Stimulated activated naive CD8-positive, alpha-beta T cell treated with anti-CD3 and anti-CD28 coated beads, Interleukin-15, Interleukin-2, amounts not matched to agents 100 ng/mL and 50 ng/mL, for 24 hours (primary cell): ENCODE measurements around the gene CDKN2B-AS1.

Experiments used
- H3K27ac Mint-ChIP-seq: one replicate; pipeline ENCODE4 v1.8.0; 2021; ENCODE audit warnings: mild to moderate bottlenecking, mixed read lengths
- H3K27me3 Mint-ChIP-seq: one replicate; pipeline ENCODE4 v1.8.0; 2021; ENCODE audit warnings: mixed read lengths
- H3K36me3 Mint-ChIP-seq: one replicate; pipeline ENCODE4 v1.8.0; 2021; ENCODE audit warnings: low read depth, mixed read lengths
- H3K4me1 Mint-ChIP-seq: one replicate; pipeline ENCODE4 v1.8.0; 2021; ENCODE audit warnings: low read depth, mixed read lengths
- H3K4me3 Mint-ChIP-seq: one replicate; pipeline ENCODE4 v1.8.0; 2021; ENCODE audit warnings: mild to moderate bottlenecking, mixed read lengths
- H3K9me3 Mint-ChIP-seq: one replicate; pipeline ENCODE4 v1.8.0; 2021; ENCODE audit warnings: mixed read lengths

Gene CDKN2B-AS1

GRCh38 chr9:22008717-22009505, 14.3 kb downstream of the CDKN2B-AS1 start, which contains the start of gene CDKN2B:
Gene CDKN2B (minus strand): TSS chr9:22009305. CDS start chr9:22008953, 352 bp downstream.
- no peaks in the 10 kb centered on the region for H3K9me3 Mint-ChIP-seq
- no peaks in the 10 kb centered on the region for H3K36me3 Mint-ChIP-seq
- H3K4me1 Mint-ChIP-seq = peaks cover 16% of the 10 kb centered on the region
- H3K27ac Mint-ChIP-seq = peak within 1 kb of the TSS; percentile 34
- H3K27me3 Mint-ChIP-seq = peaks cover 58% of the 10 kb centered on the region
- H3K4me3 Mint-ChIP-seq = peak within 1 kb of the TSS; percentile 80

GRCh38 chr9:22009506-22009867, 14.9 kb downstream of the CDKN2B-AS1 start:
- Mint-ChIP-seq H3K27me3 (peaks cover 53% of the 10 kb centered on the region), H3K36me3 (no peaks in the 10 kb centered on the region), H3K4me1 (peaks cover 16% of the 10 kb centered on the region), H3K9me3 (no peaks in the 10 kb centered on the region), H3K27ac (no peak overlapping the region), H3K4me3 (peak overlapping the region; percentile 80)

- peaks cover 5% of the 10 kb centered on the region for H3K4me1 Mint-ChIP-seq
- no peak overlapping the region for H3K27ac Mint-ChIP-seq
- H3K9me3 Mint-ChIP-seq = no peaks in the 10 kb centered on the region
- H3K27me3 Mint-ChIP-seq = peaks cover 39% of the 10 kb centered on the region
- H3K4me3 Mint-ChIP-seq = no peak overlapping the region
- H3K36me3 Mint-ChIP-seq = no peaks in the 10 kb centered on the region
These were observed 16.5 kb downstream of the CDKN2B-AS1 start for GRCh38 chr9:22010866-22011625.

- H3K4me3 Mint-ChIP-seq = no peak overlapping the region
- no peak overlapping the region for H3K27ac Mint-ChIP-seq
- H3K36me3 Mint-ChIP-seq = no peaks in the 10 kb centered on the region
- peaks cover 33% of the 10 kb centered on the region for H3K27me3 Mint-ChIP-seq
- H3K4me1 Mint-ChIP-seq = no peaks in the 10 kb centered on the region
- H3K9me3 Mint-ChIP-seq = no peaks in the 10 kb centered on the region
These were observed 27.8 kb downstream of the CDKN2B-AS1 start for GRCh38 chr9:22022396-22022795.

GRCh38 chr9:22026696-22027095, 32.1 kb downstream of the CDKN2B-AS1 start:
- H3K27me3 Mint-ChIP-seq = peaks cover 18% of the 10 kb centered on the region
- H3K27ac Mint-ChIP-seq = no peak overlapping the region
- H3K4me1 Mint-ChIP-seq = peaks cover 5% of the 10 kb centered on the region
- no peak overlapping the region for H3K4me3 Mint-ChIP-seq
- no peaks in the 10 kb centered on the region for H3K36me3 Mint-ChIP-seq
- H3K9me3 Mint-ChIP-seq = no peaks in the 10 kb centered on the region

- H3K4me3 Mint-ChIP-seq = no peak overlapping the region
- H3K27ac Mint-ChIP-seq = no peak overlapping the region
- peaks cover 5% of the 10 kb centered on the region for H3K4me1 Mint-ChIP-seq
- H3K27me3 Mint-ChIP-seq = peaks cover 2% of the 10 kb centered on the region
- no peaks in the 10 kb centered on the region for H3K36me3 Mint-ChIP-seq
- no peaks in the 10 kb centered on the region for H3K9me3 Mint-ChIP-seq
These were observed 33.8 kb downstream of the CDKN2B-AS1 start for GRCh38 chr9:22028394-22028793.

- peaks cover 2% of the 10 kb centered on the region for H3K27me3 Mint-ChIP-seq
- H3K4me1 Mint-ChIP-seq = peaks cover 5% of the 10 kb centered on the region
- no peaks in the 10 kb centered on the region for H3K36me3 Mint-ChIP-seq
- no peaks in the 10 kb centered on the region for H3K9me3 Mint-ChIP-seq
- no peak overlapping the region for H3K4me3 Mint-ChIP-seq
- H3K27ac Mint-ChIP-seq = no peak overlapping the region
These were observed 34.6 kb downstream of the CDKN2B-AS1 start for GRCh38 chr9:22029231-22029630.

- Mint-ChIP-seq H3K4me1 (peaks cover 5% of the 10 kb centered on the region), H3K27ac (no peak overlapping the region), H3K27me3 (no peaks in the 10 kb centered on the region), H3K9me3 (no peaks in the 10 kb centered on the region), H3K36me3 (no peaks in the 10 kb centered on the region), H3K4me3 (no peak overlapping the region)
These were observed 35.6 kb downstream of the CDKN2B-AS1 start for GRCh38 chr9:22030101-22030598.

- Mint-ChIP-seq H3K27ac (no peak overlapping the region), H3K36me3 (no peaks in the 10 kb centered on the region), H3K27me3 (no peaks in the 10 kb centered on the region)
These were observed 37.2 kb downstream of the CDKN2B-AS1 start for GRCh38 chr9:22031655-22032411.

GRCh38 chr9:22033012-22033630, 38.5 kb downstream of the CDKN2B-AS1 start:
- H3K27ac Mint-ChIP-seq = no peak overlapping the region
- H3K36me3 Mint-ChIP-seq = no peaks in the 10 kb centered on the region
- H3K4me1 Mint-ChIP-seq = peaks cover 24% of the 10 kb centered on the region
- no peaks in the 10 kb centered on the region for H3K27me3 Mint-ChIP-seq
- H3K9me3 Mint-ChIP-seq = no peaks in the 10 kb centered on the region
- no peak overlapping the region for H3K4me3 Mint-ChIP-seq

More at GRCh38 chr9:22031655-22032411, 37.2 kb downstream of the CDKN2B-AS1 start:
- H3K4me3 Mint-ChIP-seq = no peak overlapping the region
- H3K9me3 Mint-ChIP-seq = no peaks in the 10 kb centered on the region
- peaks cover 16% of the 10 kb centered on the region for H3K4me1 Mint-ChIP-seq

- no peak overlapping the region for H3K4me3 Mint-ChIP-seq
- no peak overlapping the region for H3K27ac Mint-ChIP-seq
- no peaks in the 10 kb centered on the region for H3K36me3 Mint-ChIP-seq
- no peaks in the 10 kb centered on the region for H3K9me3 Mint-ChIP-seq
- H3K27me3 Mint-ChIP-seq = no peaks in the 10 kb centered on the region
- H3K4me1 Mint-ChIP-seq = peaks cover 24% of the 10 kb centered on the region
These were observed 41.0 kb downstream of the CDKN2B-AS1 start for GRCh38 chr9:22035591-22036011.

- Mint-ChIP-seq H3K36me3 (no peaks in the 10 kb centered on the region), H3K4me1 (peaks cover 32% of the 10 kb centered on the region), H3K4me3 (no peak overlapping the region), H3K9me3 (no peaks in the 10 kb centered on the region), H3K27me3 (no peaks in the 10 kb centered on the region), H3K27ac (no peak overlapping the region)
These were observed 42.5 kb downstream of the CDKN2B-AS1 start for GRCh38 chr9:22036866-22037626.

GRCh38 chr9:22037954-22038690, 43.5 kb downstream of the CDKN2B-AS1 start:
- no peak overlapping the region for H3K27ac Mint-ChIP-seq
- no peaks in the 10 kb centered on the region for H3K9me3 Mint-ChIP-seq
- peaks cover 4% of the 10 kb centered on the region for H3K27me3 Mint-ChIP-seq
- H3K4me3 Mint-ChIP-seq = no peak overlapping the region
- H3K4me1 Mint-ChIP-seq = peaks cover 32% of the 10 kb centered on the region
- H3K36me3 Mint-ChIP-seq = no peaks in the 10 kb centered on the region
